ENCODE data around the gene CEBPB. TPM values are rescaled to one million over a fixed set of nuclear protein-coding genes. Genes with fewer than 3 reads are reported as not detected.
A peak's percentile ranks its signal among the peaks of the same experiment; 100 is the strongest.

CEBPB gene
- total RNA-seq, 1 experiment from 2014 or later: 183 TPM

DNA sequence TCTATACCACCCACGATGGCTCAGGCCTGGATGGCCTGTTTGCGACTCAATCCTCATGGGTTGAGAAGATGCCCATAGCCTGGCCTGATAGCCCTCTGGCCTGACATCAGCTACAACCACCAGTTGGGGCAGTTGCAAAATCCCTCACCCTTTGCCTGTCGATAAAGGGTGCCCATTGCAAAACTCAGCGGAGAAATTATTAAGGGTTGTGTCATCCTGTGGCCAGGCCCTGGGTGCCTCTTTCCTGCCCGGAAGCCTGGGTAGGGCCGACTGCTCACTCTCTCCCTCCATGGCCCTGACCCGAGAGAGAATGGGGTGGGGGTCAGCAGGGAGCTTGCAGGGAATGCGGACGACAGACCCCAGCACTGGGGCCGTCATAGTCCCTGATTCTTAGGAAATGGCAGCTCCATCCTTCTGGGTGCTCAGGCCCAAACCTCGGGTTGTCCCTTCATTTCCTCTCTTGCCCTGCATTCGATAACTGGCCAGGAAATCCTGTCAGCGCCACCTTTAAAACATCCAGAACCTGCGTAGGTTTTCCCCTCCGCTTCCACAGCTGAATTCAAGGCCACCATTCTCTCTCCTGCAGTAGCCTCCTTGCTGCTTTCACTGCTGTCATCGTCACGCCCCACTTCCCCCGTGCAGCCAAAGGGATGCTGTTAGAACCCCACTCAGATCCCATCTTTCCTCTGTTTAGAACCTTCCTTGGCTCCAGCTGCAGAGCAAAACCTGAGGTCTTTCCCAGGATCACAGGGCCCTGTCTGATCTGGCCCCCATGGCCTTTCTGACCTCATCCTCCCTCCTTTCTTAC lies 31.1 kb downstream of the CEBPB start:
- no peak overlapping the region for H3K4me3 ChIP-seq (ENCODE audit: low read depth, low read length)
- H3K36me3 Mint-ChIP-seq (ENCODE audit: insufficient read depth, unreplicated experiment): no peaks in the 10 kb centered on the region
- peaks cover 42% of the 10 kb centered on the region for H3K4me1 Mint-ChIP-seq (ENCODE audit: low read depth, unreplicated experiment)
- peaks cover 9% of the 10 kb centered on the region for H3K9me3 Mint-ChIP-seq (ENCODE audit: unreplicated experiment)
- H3K27me3 Mint-ChIP-seq (ENCODE audit: insufficient read depth, unreplicated experiment): no peaks in the 10 kb centered on the region
- no peaks in the 10 kb centered on the region for H3K36me3 ChIP-seq (ENCODE audit: control insufficient read depth, insufficient read depth, low read length)
- H3K4me1 ChIP-seq: peaks cover 42% of the 10 kb centered on the region
- no peaks in the 10 kb centered on the region for H3K9me3 ChIP-seq
- no peak for DNase-seq
- no peaks in the 10 kb centered on the region for H3K27me3 ChIP-seq (replicated peaks; ENCODE audit: control insufficient read depth, insufficient read depth, low read length)
- POLR2A ChIA-PET: no interaction called here
- H3K27ac Mint-ChIP-seq (ENCODE audit: unreplicated experiment): peak overlapping the region; percentile 10
- intact Hi-C loops (cut with micrococcal nuclease; ENCODE audit: unreplicated experiment): no loop called here
- no TSS peak for BruUV-seq (replicated peaks)
- TF ChIP-seq, protein P1, sequence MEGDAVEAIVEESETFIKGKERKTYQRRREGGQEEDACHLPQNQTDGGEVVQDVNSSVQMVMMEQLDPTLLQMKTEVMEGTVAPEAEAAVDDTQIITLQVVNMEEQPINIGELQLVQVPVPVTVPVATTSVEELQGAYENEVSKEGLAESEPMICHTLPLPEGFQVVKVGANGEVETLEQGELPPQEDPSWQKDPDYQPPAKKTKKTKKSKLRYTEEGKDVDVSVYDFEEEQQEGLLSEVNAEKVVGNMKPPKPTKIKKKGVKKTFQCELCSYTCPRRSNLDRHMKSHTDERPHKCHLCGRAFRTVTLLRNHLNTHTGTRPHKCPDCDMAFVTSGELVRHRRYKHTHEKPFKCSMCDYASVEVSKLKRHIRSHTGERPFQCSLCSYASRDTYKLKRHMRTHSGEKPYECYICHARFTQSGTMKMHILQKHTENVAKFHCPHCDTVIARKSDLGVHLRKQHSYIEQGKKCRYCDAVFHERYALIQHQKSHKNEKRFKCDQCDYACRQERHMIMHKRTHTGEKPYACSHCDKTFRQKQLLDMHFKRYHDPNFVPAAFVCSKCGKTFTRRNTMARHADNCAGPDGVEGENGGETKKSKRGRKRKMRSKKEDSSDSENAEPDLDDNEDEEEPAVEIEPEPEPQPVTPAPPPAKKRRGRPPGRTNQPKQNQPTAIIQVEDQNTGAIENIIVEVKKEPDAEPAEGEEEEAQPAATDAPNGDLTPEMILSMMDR (IDR thresholded peaks at IDR 0.05; ENCODE audit: insufficient read depth in 1 of 2, low read depth in 1 of 2, low read length in 1 of 2, severe bottlenecking in 1 of 2, unreplicated experiment in 1 of 2): no peak
- CTCF ChIA-PET: no interaction called here
- no peak overlapping the region for H3K4me3 Mint-ChIP-seq (ENCODE audit: unreplicated experiment)

DNA sequence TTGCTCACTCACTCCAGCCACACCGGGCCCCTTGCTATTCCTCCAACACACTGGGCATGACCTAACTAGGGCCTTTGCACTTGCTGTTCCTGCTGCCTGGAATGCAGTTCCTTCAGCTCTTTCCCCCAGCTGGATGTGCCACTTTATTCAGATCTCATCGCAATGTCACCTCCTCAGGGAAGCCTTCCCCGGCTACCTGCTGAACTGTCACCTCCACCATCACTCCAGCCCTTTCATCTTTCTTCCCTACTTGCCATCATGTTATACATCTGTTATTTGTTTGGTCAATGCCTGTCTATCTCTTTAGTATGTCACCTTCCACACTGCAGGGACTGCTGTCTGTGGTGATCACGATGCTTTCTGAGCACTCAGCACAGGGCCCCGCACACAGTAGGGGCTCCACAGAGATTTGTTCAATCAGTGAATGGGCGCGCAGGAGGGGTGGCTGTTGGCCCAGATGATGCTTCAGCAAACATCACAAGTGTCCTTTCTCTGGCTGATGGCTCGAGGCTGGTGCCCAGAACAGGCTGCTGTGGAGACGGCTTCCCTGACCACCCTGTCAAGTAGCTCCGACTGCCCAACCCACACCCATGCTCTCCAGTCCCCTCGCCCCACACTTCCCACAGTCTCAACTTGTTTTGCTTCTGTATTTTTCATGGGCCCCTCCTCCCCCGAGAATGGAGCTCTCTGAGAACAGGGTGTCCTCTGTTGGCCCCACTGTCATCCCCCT lies 31.8 kb downstream of the CEBPB start:
- peaks cover 9% of the 10 kb centered on the region for H3K9me3 Mint-ChIP-seq (ENCODE audit: unreplicated experiment)
- peaks cover 34% of the 10 kb centered on the region for H3K4me1 Mint-ChIP-seq (ENCODE audit: low read depth, unreplicated experiment)
- no peak overlapping the region for H3K4me3 ChIP-seq (ENCODE audit: low read depth, low read length)
- TF ChIP-seq, protein P1 (IDR thresholded peaks at IDR 0.05; ENCODE audit: insufficient read depth in 1 of 2, low read depth in 1 of 2, low read length in 1 of 2, severe bottlenecking in 1 of 2, unreplicated experiment in 1 of 2): no peak
- CTCF ChIA-PET: no interaction called here
- intact Hi-C loops (cut with micrococcal nuclease; ENCODE audit: unreplicated experiment): no loop called here
- H3K9me3 ChIP-seq: no peaks in the 10 kb centered on the region
- POLR2A ChIA-PET: no interaction called here
- no TSS peak for BruUV-seq (replicated peaks)
- peaks cover 35% of the 10 kb centered on the region for H3K4me1 ChIP-seq
- H3K27me3 ChIP-seq (replicated peaks; ENCODE audit: control insufficient read depth, insufficient read depth, low read length): no peaks in the 10 kb centered on the region
- no peaks in the 10 kb centered on the region for H3K36me3 ChIP-seq (ENCODE audit: control insufficient read depth, insufficient read depth, low read length)
- DNase-seq: no peak
- no peak overlapping the region for H3K4me3 Mint-ChIP-seq (ENCODE audit: unreplicated experiment)
- no peaks in the 10 kb centered on the region for H3K27me3 Mint-ChIP-seq (ENCODE audit: insufficient read depth, unreplicated experiment)
- no peaks in the 10 kb centered on the region for H3K36me3 Mint-ChIP-seq (ENCODE audit: insufficient read depth, unreplicated experiment)
- H3K27ac Mint-ChIP-seq (ENCODE audit: unreplicated experiment): peak overlapping the region; percentile 10

DNA sequence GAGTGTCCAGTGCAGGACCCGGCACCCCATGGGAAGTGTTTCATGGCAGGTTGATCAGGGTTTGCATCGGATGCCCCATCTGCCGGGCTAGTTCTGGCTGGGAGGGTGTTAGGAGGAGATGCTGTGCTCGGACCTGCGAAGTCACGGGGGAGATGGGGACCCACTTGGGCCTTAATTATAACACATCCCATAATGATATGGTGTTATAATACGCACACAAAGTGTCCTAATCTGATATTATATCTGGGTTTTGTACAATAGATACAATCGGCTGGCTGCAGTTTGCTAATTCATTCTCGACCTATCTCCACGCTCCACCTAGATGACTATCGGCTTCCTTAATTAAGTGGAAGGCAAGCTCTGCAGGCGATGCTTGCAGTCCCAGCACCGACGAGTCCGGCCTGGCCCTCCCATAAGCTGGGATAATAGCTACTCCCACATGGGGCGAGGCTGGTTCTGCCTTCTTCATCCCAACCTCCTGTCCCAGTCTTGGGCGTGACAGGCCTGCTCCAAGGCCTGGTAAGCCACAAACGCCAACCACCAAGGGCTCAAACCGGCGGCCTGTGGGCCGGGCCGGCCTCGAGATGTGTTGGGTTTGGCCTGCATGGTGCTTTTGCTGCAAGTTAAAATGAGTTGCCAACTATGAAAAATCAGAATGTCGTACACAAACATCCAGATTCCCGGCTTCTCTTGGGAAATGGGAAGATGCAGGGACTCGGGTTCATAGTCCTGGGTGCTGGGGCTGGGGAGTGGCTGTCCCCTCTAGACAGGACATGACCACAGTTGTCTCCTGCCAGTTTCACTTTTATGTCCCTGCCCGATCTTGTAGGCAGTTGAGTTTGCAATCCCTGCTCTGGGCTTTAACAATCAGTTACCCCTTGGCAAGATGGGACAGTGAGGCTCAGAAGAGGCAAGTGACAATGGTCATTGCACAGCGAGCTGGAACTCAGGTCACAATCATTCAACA lies 32.7 kb downstream of the CEBPB start:
- intact Hi-C loops (cut with micrococcal nuclease; ENCODE audit: unreplicated experiment): no loop called here
- ChIA-PET POLR2A (interaction anchor here (0.6 kb wide), 1 partner anchor 227 kb away, joined by 6 read pairs; no protein-coding TSS in a partner anchor), CTCF (no interaction called here)
- Mint-ChIP-seq H3K27me3 (ENCODE audit: insufficient read depth, unreplicated experiment) (no peaks in the 10 kb centered on the region), H3K27ac (ENCODE audit: unreplicated experiment) (no peak overlapping the region), H3K4me1 (ENCODE audit: low read depth, unreplicated experiment) (peaks cover 30% of the 10 kb centered on the region), H3K36me3 (ENCODE audit: insufficient read depth, unreplicated experiment) (no peaks in the 10 kb centered on the region), H3K4me3 (ENCODE audit: unreplicated experiment) (no peak overlapping the region), H3K9me3 (ENCODE audit: unreplicated experiment) (peaks cover 9% of the 10 kb centered on the region)
- H3K27me3 ChIP-seq (replicated peaks; ENCODE audit: control insufficient read depth, insufficient read depth, low read length): no peaks in the 10 kb centered on the region
- TF ChIP-seq, protein P1 (IDR thresholded peaks at IDR 0.05; ENCODE audit: insufficient read depth in 1 of 2, low read depth in 1 of 2, low read length in 1 of 2, severe bottlenecking in 1 of 2, unreplicated experiment in 1 of 2): no peak
- H3K9me3 ChIP-seq: no peaks in the 10 kb centered on the region
- H3K36me3 ChIP-seq (ENCODE audit: control insufficient read depth, insufficient read depth, low read length): no peaks in the 10 kb centered on the region
- no peak for DNase-seq
- peaks cover 26% of the 10 kb centered on the region for H3K4me1 ChIP-seq
- H3K4me3 ChIP-seq (ENCODE audit: low read depth, low read length): no peak overlapping the region
- no TSS peak for BruUV-seq (replicated peaks)

Data from Caco-2 (cell line).